Dendritic cell treated with granulocyte-macrophage colony-stimulating factor and Interleukin-4, amounts not matched to agents 40 ng/mL and 50 ng/mL, for 4 days (primary cell): Measurements from ENCODE around the gene FSTL4.
"Not testable (repeated sequence)": the region's sequence is repeated elsewhere in the genome, so short reads cannot be mapped to it uniquely, and the experiment has no call there.

ENCODE experiments used
- H3K27ac Mint-ChIP-seq: one replicate; pipeline ENCODE4 v1.8.0; 2022; ENCODE audit warnings: mild to moderate bottlenecking, mixed read lengths
- H3K27me3 Mint-ChIP-seq: one replicate; pipeline ENCODE4 v1.8.0; 2022; ENCODE audit warnings: mild to moderate bottlenecking, mixed read lengths
- H3K36me3 Mint-ChIP-seq: one replicate; pipeline ENCODE4 v1.8.0; 2022; ENCODE audit warnings: low read depth, mixed read lengths
- H3K4me1 Mint-ChIP-seq: one replicate; pipeline ENCODE4 v1.8.0; 2022; ENCODE audit warnings: low read depth, mixed read lengths
- H3K4me3 Mint-ChIP-seq: one replicate; pipeline ENCODE4 v1.8.0; 2022; ENCODE audit warnings: mild to moderate bottlenecking, moderate library complexity, mixed read lengths
- H3K9me3 Mint-ChIP-seq: one replicate; pipeline ENCODE4 v1.8.0; 2022; ENCODE audit warnings: mixed read lengths
- intact Hi-C: fragments of 100-400 bp; cut with micrococcal nuclease; formaldehyde crosslinking; loops from one replicate; pipeline ENCODE4 v1.15.0; 2022

The FSTL4 gene

GRCh38 chr5:133401731-133402347, 210.5 kb downstream of the FSTL4 start:
- H3K36me3 Mint-ChIP-seq: no peaks in the 10 kb centered on the region
- no peaks in the 10 kb centered on the region for H3K9me3 Mint-ChIP-seq
- peaks cover 3% of the 10 kb centered on the region for H3K27me3 Mint-ChIP-seq
- no peaks in the 10 kb centered on the region for H3K4me1 Mint-ChIP-seq
- intact Hi-C loops: no loop called here
- H3K27ac Mint-ChIP-seq: no peak overlapping the region
- no peak overlapping the region for H3K4me3 Mint-ChIP-seq

GRCh38 chr5:133400831-133401351, 211.4 kb downstream of the FSTL4 start:
- Mint-ChIP-seq H3K9me3 (no peaks in the 10 kb centered on the region), H3K4me3 (no peak overlapping the region)

GRCh38 chr5:133400120-133400519, 212.2 kb downstream of the FSTL4 start:
- H3K27ac Mint-ChIP-seq: no peak overlapping the region
- no peaks in the 10 kb centered on the region for H3K4me1 Mint-ChIP-seq
- no peaks in the 10 kb centered on the region for H3K36me3 Mint-ChIP-seq
- intact Hi-C loops: no loop called here
- peaks cover 3% of the 10 kb centered on the region for H3K27me3 Mint-ChIP-seq
- H3K4me3 Mint-ChIP-seq: no peak overlapping the region
- no peaks in the 10 kb centered on the region for H3K9me3 Mint-ChIP-seq

More at GRCh38 chr5:133400831-133401351, 211.4 kb downstream of the FSTL4 start:
- H3K27me3 Mint-ChIP-seq: peaks cover 3% of the 10 kb centered on the region
- H3K36me3 Mint-ChIP-seq: no peaks in the 10 kb centered on the region
- intact Hi-C loops: no loop called here
- H3K27ac Mint-ChIP-seq: no peak overlapping the region
- no peaks in the 10 kb centered on the region for H3K4me1 Mint-ChIP-seq

GRCh38 chr5:133399247-133399891, 213.0 kb downstream of the FSTL4 start:
- intact Hi-C loops: no loop called here
- H3K27me3 Mint-ChIP-seq: peaks cover 3% of the 10 kb centered on the region
- H3K27ac Mint-ChIP-seq: no peak overlapping the region
- H3K9me3 Mint-ChIP-seq: no peaks in the 10 kb centered on the region
- no peaks in the 10 kb centered on the region for H3K36me3 Mint-ChIP-seq
- no peaks in the 10 kb centered on the region for H3K4me1 Mint-ChIP-seq
- H3K4me3 Mint-ChIP-seq: no peak overlapping the region

GRCh38 chr5:133398646-133399101, 213.7 kb downstream of the FSTL4 start:
- Mint-ChIP-seq H3K27me3 (peaks cover 3% of the 10 kb centered on the region), H3K4me1 (no peaks in the 10 kb centered on the region), H3K27ac (no peak overlapping the region), H3K9me3 (no peaks in the 10 kb centered on the region), H3K4me3 (no peak overlapping the region), H3K36me3 (no peaks in the 10 kb centered on the region)
- intact Hi-C loops: no loop called here

- Mint-ChIP-seq H3K36me3 (no peaks in the 10 kb centered on the region), H3K27ac (no peak overlapping the region), H3K9me3 (no peaks in the 10 kb centered on the region), H3K27me3 (peaks cover 3% of the 10 kb centered on the region), H3K4me3 (no peak overlapping the region), H3K4me1 (no peaks in the 10 kb centered on the region)
- intact Hi-C loops: no loop called here
These were observed 214.2 kb downstream of the FSTL4 start for GRCh38 chr5:133397990-133398645.

- H3K4me3 Mint-ChIP-seq: no peak overlapping the region
These were observed 215.0 kb downstream of the FSTL4 start for GRCh38 chr5:133397348-133397747.

GRCh38 chr5:133396814-133397213, 215.5 kb downstream of the FSTL4 start:
- H3K9me3 Mint-ChIP-seq: no peaks in the 10 kb centered on the region
- intact Hi-C loops: no loop called here
- H3K4me3 Mint-ChIP-seq: no peak overlapping the region
- H3K27ac Mint-ChIP-seq: no peak overlapping the region
- H3K4me1 Mint-ChIP-seq: no peaks in the 10 kb centered on the region
- peaks cover 3% of the 10 kb centered on the region for H3K27me3 Mint-ChIP-seq
- H3K36me3 Mint-ChIP-seq: no peaks in the 10 kb centered on the region

More at GRCh38 chr5:133397348-133397747, 215.0 kb downstream of the FSTL4 start:
- intact Hi-C loops: no loop called here
- Mint-ChIP-seq H3K9me3 (no peaks in the 10 kb centered on the region), H3K27me3 (peaks cover 3% of the 10 kb centered on the region), H3K27ac (no peak overlapping the region), H3K4me1 (no peaks in the 10 kb centered on the region), H3K36me3 (no peaks in the 10 kb centered on the region)

- Mint-ChIP-seq H3K4me3 (no peak overlapping the region), H3K4me1 (no peaks in the 10 kb centered on the region), H3K9me3 (no peaks in the 10 kb centered on the region), H3K27me3 (peaks cover 3% of the 10 kb centered on the region), H3K27ac (no peak overlapping the region), H3K36me3 (no peaks in the 10 kb centered on the region)
- intact Hi-C loops: no loop called here
These were observed 216.1 kb downstream of the FSTL4 start for GRCh38 chr5:133396187-133396741.

GRCh38 chr5:133395207-133395606, 217.1 kb downstream of the FSTL4 start:
- H3K9me3 Mint-ChIP-seq, intact Hi-C loops: not testable (repeated sequence)

GRCh38 chr5:133394477-133394817, 217.9 kb downstream of the FSTL4 start:
- H3K4me1 Mint-ChIP-seq, intact Hi-C loops, H3K27ac Mint-ChIP-seq, H3K4me3 Mint-ChIP-seq, H3K36me3 Mint-ChIP-seq, H3K9me3 Mint-ChIP-seq, H3K27me3 Mint-ChIP-seq: not testable (repeated sequence)

More at GRCh38 chr5:133395207-133395606, 217.1 kb downstream of the FSTL4 start:
- not testable (repeated sequence) for H3K27me3 Mint-ChIP-seq, H3K36me3 Mint-ChIP-seq, H3K4me3 Mint-ChIP-seq, H3K27ac Mint-ChIP-seq, H3K4me1 Mint-ChIP-seq

GRCh38 chr5:133393776-133394476, 218.4 kb downstream of the FSTL4 start:
- Mint-ChIP-seq H3K36me3 (no peaks in the 10 kb centered on the region), H3K27ac (no peak overlapping the region), H3K9me3 (no peaks in the 10 kb centered on the region), H3K27me3 (peaks cover 3% of the 10 kb centered on the region), H3K4me1 (no peaks in the 10 kb centered on the region), H3K4me3 (no peak overlapping the region)
- intact Hi-C loops: no loop called here

- no peak overlapping the region for H3K27ac Mint-ChIP-seq
- no peaks in the 10 kb centered on the region for H3K27me3 Mint-ChIP-seq
- no peaks in the 10 kb centered on the region for H3K4me1 Mint-ChIP-seq
- no peaks in the 10 kb centered on the region for H3K36me3 Mint-ChIP-seq
- no peaks in the 10 kb centered on the region for H3K9me3 Mint-ChIP-seq
- H3K4me3 Mint-ChIP-seq: no peak overlapping the region
- intact Hi-C loops: no loop called here
These were observed 219.9 kb downstream of the FSTL4 start for GRCh38 chr5:133392448-133392847.
